Measurements from ENCODE around the gene GPR146. TPM values are rescaled to one million over a fixed set of nuclear protein-coding genes. Genes with fewer than 3 reads are reported as not detected.
A peak's percentile ranks its signal among the peaks of the same experiment; 100 is the strongest.
"Not testable (repeated sequence)": the region's sequence is repeated elsewhere in the genome, so short reads cannot be mapped to it uniquely, and the experiment has no call there.

The GPR146 gene
- total RNA-seq, 1 donor from 2014 or later, result 224 TPM

GRCh38 chr7:1071731-1072254 is 27.4 kb downstream of the GPR146 start:
- no peak for DNase-seq (ENCODE audit: low spot score in 2 of 2)

GRCh38 chr7:1073142-1073977 is 29.0 kb downstream of the GPR146 start:
- Histone ChIP-seq H3K4me3 (no peak overlapping the region), H3K27ac (no peak overlapping the region), H3K36me3 (no peaks in the 10 kb centered on the region), H3K27me3 (no peaks in the 10 kb centered on the region), H3K4me1 (peaks cover 0 to 10% of the 10 kb centered on the region in 2 donors), H3K9me3 (no peaks in the 10 kb centered on the region)
- TF ChIP-seq CTCF (IDR thresholded peaks at IDR 0.05), result no peak
- DNase-seq (ENCODE audit: low spot score in 2 of 2), result no peak
- intact Hi-C loops (cut with DNase I), result no loop called here

More at GRCh38 chr7:1071731-1072254, 27.4 kb downstream of the GPR146 start:
- Histone ChIP-seq H3K27me3 (no peaks in the 10 kb centered on the region), H3K9me3 (no peaks in the 10 kb centered on the region), H3K27ac (no peak overlapping the region), H3K4me3 (no peak overlapping the region), H3K4me1 (peaks cover 0 to 7% of the 10 kb centered on the region in 2 donors), H3K36me3 (no peaks in the 10 kb centered on the region)
- no peak for TF ChIP-seq CTCF (IDR thresholded peaks at IDR 0.05)
- intact Hi-C loops (cut with DNase I), result no loop called here

- H3K27ac ChIP-seq; H3K4me3 ChIP-seq; H3K36me3 ChIP-seq; DNase-seq (ENCODE audit: low spot score in 2 of 2); H3K9me3 ChIP-seq; H3K27me3 ChIP-seq; intact Hi-C loops (cut with DNase I): not testable (repeated sequence)
- H3K4me1 ChIP-seq, result peaks cover 0 to 10% of the 10 kb centered on the region in 2 donors
Observed at GRCh38 chr7:1074018-1074417, 29.7 kb downstream of the GPR146 start.

- intact Hi-C loops (cut with DNase I), result no loop called here
- H3K36me3 ChIP-seq, result no peaks in the 10 kb centered on the region
Observed at GRCh38 chr7:1074593-1075431, 30.5 kb downstream of the GPR146 start.

GRCh38 chr7:1076184-1077072 is 32.1 kb downstream of the GPR146 start:
- peak overlapping the region; percentile 36 to 48 for H3K4me3 ChIP-seq
- TF ChIP-seq CTCF (IDR thresholded peaks at IDR 0.05), result no peak
- no peaks in the 10 kb centered on the region for H3K9me3 ChIP-seq
- no peak for DNase-seq (ENCODE audit: low spot score in 2 of 2)
- intact Hi-C loops (cut with DNase I), result no loop called here
- H3K36me3 ChIP-seq, result no peaks in the 10 kb centered on the region
- no peaks in the 10 kb centered on the region for H3K27me3 ChIP-seq
- H3K27ac ChIP-seq, result peak overlapping the region; percentile 43 to 57
- H3K4me1 ChIP-seq, result peaks cover 0 to 10% of the 10 kb centered on the region in 2 donors

More at GRCh38 chr7:1074593-1075431, 30.5 kb downstream of the GPR146 start:
- DNase-seq (ENCODE audit: low spot score in 2 of 2), result no peak
- Histone ChIP-seq H3K27ac (no peak overlapping the region), H3K27me3 (no peaks in the 10 kb centered on the region), H3K4me1 (peaks cover 0 to 10% of the 10 kb centered on the region in 2 donors), H3K9me3 (no peaks in the 10 kb centered on the region), H3K4me3 (no peak overlapping the region)
- no peak for TF ChIP-seq CTCF (IDR thresholded peaks at IDR 0.05)

Data from ascending aorta (tissue), 2 donors.